H9 (cell line): ENCODE data around the gene CD58. TPM values are rescaled to one million over a fixed set of nuclear protein-coding genes. Genes with fewer than 3 reads are reported as not detected.
"Not testable (repeated sequence)": the region's sequence is repeated elsewhere in the genome, so short reads cannot be mapped to it uniquely, and the experiment has no call there.

Source experiments
- DNase-seq: peaks from one replicate; pipeline ENCODE4 v3.0.0-alpha.2; 2017
- H2AFZ ChIP-seq: one replicate; pipeline ENCODE4 v1.6.1; 2013; ENCODE audit warnings: mild to moderate bottlenecking, low read length, control low read depth, moderate library complexity
- H2AK5ac ChIP-seq: 2 replicates; pipeline ENCODE4 v1.6.1; 2013; ENCODE audit warnings: low read length, control low read depth, mixed read lengths; ENCODE audit not compliant: insufficient read length
- H2BK120ac ChIP-seq: one replicate; pipeline ENCODE4 v1.6.1; 2013; ENCODE audit warnings: low read depth, mild to moderate bottlenecking, low read length, control low read depth, inconsistent platforms; ENCODE audit not compliant: poor library complexity, severe bottlenecking
- H2BK12ac ChIP-seq: 2 replicates; pipeline ENCODE4 v1.6.1; 2013; ENCODE audit warnings: low read length, control low read depth, mixed read lengths, low read depth; ENCODE audit not compliant: insufficient read length
- H2BK15ac ChIP-seq: 2 replicates; pipeline ENCODE4 v1.6.1; 2013; ENCODE audit warnings: low read depth, low read length, control low read depth
- H2BK20ac ChIP-seq: one replicate; pipeline ENCODE4 v1.6.1; 2013; ENCODE audit warnings: low read depth, mild to moderate bottlenecking, low read length, control low read depth, inconsistent platforms; ENCODE audit not compliant: poor library complexity, severe bottlenecking
- H2BK5ac ChIP-seq: 2 replicates; pipeline ENCODE4 v1.6.1; 2013; ENCODE audit warnings: low read length, control low read depth, mixed read lengths; ENCODE audit not compliant: insufficient read length
- H3K14ac ChIP-seq: 2 replicates; pipeline ENCODE4 v1.6.1; 2013; ENCODE audit warnings: low read length, control low read depth; ENCODE audit not compliant: insufficient read depth
- H3K18ac ChIP-seq: 2 replicates; pipeline ENCODE4 v1.6.1; 2013; ENCODE audit warnings: low read depth, mild to moderate bottlenecking, mixed read lengths, low read length, control low read depth; ENCODE audit not compliant: insufficient read length
- H3K23ac ChIP-seq: 2 replicates; pipeline ENCODE4 v1.6.1; 2013; ENCODE audit warnings: low read length, control low read depth, mixed read lengths, low read depth; ENCODE audit not compliant: insufficient read length
- H3K23me2 ChIP-seq: 2 replicates; pipeline ENCODE4 v1.6.1; 2013; ENCODE audit warnings: low read depth, mild to moderate bottlenecking, mixed read lengths, low read length, control low read depth; ENCODE audit not compliant: insufficient read length, poor library complexity, severe bottlenecking
- H3K27ac ChIP-seq: 2 replicates; pipeline ENCODE4 v1.5.1; 2013; ENCODE audit warnings: low read length, control low read depth, mixed read lengths, low read depth; ENCODE audit not compliant: insufficient read length
- H3K27me3 ChIP-seq: 2 replicates; pipeline ENCODE4 v1.6.1; 2013; ENCODE audit warnings: low read length, control low read depth, inconsistent platforms; ENCODE audit not compliant: insufficient read depth
- H3K4ac ChIP-seq: 2 replicates; pipeline ENCODE4 v1.6.1; 2013; ENCODE audit warnings: low read depth, mild to moderate bottlenecking, control low read depth, inconsistent platforms, low read length, moderate library complexity
- H3K4me1 ChIP-seq: 2 replicates; pipeline ENCODE4 v1.6.1; 2013; ENCODE audit warnings: low read length, control low read depth, inconsistent platforms; ENCODE audit not compliant: insufficient read depth
- H3K4me2 ChIP-seq: 2 replicates; pipeline ENCODE4 v1.6.1; 2013; ENCODE audit warnings: low read length, control low read depth, mixed read lengths; ENCODE audit not compliant: insufficient read length, insufficient read depth
- H3K56ac ChIP-seq: 2 replicates; pipeline ENCODE4 v1.6.1; 2013; ENCODE audit warnings: low read depth, mild to moderate bottlenecking, mixed read lengths, low read length, control low read depth; ENCODE audit not compliant: insufficient read length
- H3K79me1 ChIP-seq: 2 replicates; pipeline ENCODE4 v1.6.1; 2013; ENCODE audit warnings: low read depth, mild to moderate bottlenecking, moderate library complexity, low read length, control low read depth, inconsistent platforms; ENCODE audit not compliant: insufficient read depth, poor library complexity, severe bottlenecking
- H3K79me2 ChIP-seq: 2 replicates; pipeline ENCODE4 v1.6.1; 2013; ENCODE audit warnings: low read length, control low read depth, inconsistent platforms; ENCODE audit not compliant: insufficient read depth
- H3K9ac ChIP-seq: 2 replicates; pipeline ENCODE4 v1.6.1; 2013; ENCODE audit warnings: low read length, control low read depth, mixed read lengths; ENCODE audit not compliant: insufficient read length; ENCODE audit errors: extremely low read depth
- H3K9me3 ChIP-seq: one replicate; pipeline ENCODE4 v1.6.1; 2013; ENCODE audit warnings: low read depth, low read length, inconsistent platforms; ENCODE audit not compliant: control insufficient read depth
- H3T11ph ChIP-seq: one replicate; pipeline ENCODE4 v1.6.1; 2013; ENCODE audit warnings: mild to moderate bottlenecking, low read length, control low read depth, inconsistent platforms
- H4K20me1 ChIP-seq: one replicate; pipeline ENCODE4 v1.6.1; 2013; ENCODE audit not compliant: control insufficient read depth, insufficient read length, insufficient read depth
- H4K5ac ChIP-seq: 2 replicates; pipeline ENCODE4 v1.6.1; 2013; ENCODE audit warnings: low read depth, mild to moderate bottlenecking, mixed read lengths, low read length, control low read depth; ENCODE audit not compliant: insufficient read length
- H4K8ac ChIP-seq: replicated peaks from 2 replicates; pipeline ENCODE4 v1.6.1; 2013; ENCODE audit warnings: low read length, control low read depth, mixed read lengths, low read depth; ENCODE audit not compliant: insufficient read length
- H4K91ac ChIP-seq: 2 replicates; pipeline ENCODE4 v1.6.1; 2013; ENCODE audit warnings: low read depth, mild to moderate bottlenecking, moderate library complexity, mixed read lengths, low read length, control low read depth; ENCODE audit not compliant: insufficient read length
- H3K27ac Mint-ChIP-seq, 3 experiments: 2 replicates in 2 of 3; 3 replicates in 1 of 3; pipeline ENCODE4 v1.8.0; 2020 to 2021; ENCODE audit warnings: mixed read lengths in 3 of 3, mild to moderate bottlenecking in 1 of 3, moderate library complexity in 1 of 3
- H3K27me3 Mint-ChIP-seq: 2 replicates; pipeline ENCODE4 v1.8.0; 2021; ENCODE audit warnings: low read depth, mild to moderate bottlenecking, moderate library complexity, mixed read lengths
- H3K36me3 Mint-ChIP-seq, 3 experiments: 2 replicates in 2 of 3; 3 replicates in 1 of 3; pipeline ENCODE4 v1.8.0; 2020 to 2021; ENCODE audit warnings: low read depth in 3 of 3, mixed read lengths in 3 of 3; ENCODE audit not compliant: insufficient read depth in 1 of 3
- H3K4me1 Mint-ChIP-seq, 2 experiments: 2 replicates each; pipeline ENCODE4 v1.8.0; 2020; ENCODE audit warnings: mixed read lengths in 2 of 2
- H3K4me3 Mint-ChIP-seq, 2 experiments: 2 replicates in 1 of 2; 3 replicates in 1 of 2; pipeline ENCODE4 v1.8.0; 2020 to 2021; ENCODE audit warnings: mild to moderate bottlenecking in 2 of 2, mixed read lengths in 2 of 2, moderate library complexity in 1 of 2
- H3K9me3 Mint-ChIP-seq, 2 experiments: 2 replicates in 1 of 2; 3 replicates in 1 of 2; pipeline ENCODE4 v1.8.0; 2020; ENCODE audit warnings: mild to moderate bottlenecking in 2 of 2, mixed read lengths in 2 of 2, moderate library complexity in 1 of 2
- WGBS: extraction: QIAGEN DNeasy Blood & Tissue Kit; methylation state at CpG from one replicate; pipeline ENCODE4 v1.1.7; 2013; ENCODE audit warnings: missing lambda C conversion rate, low lambda C conversion rate, mixed read lengths; ENCODE audit not compliant: insufficient read length; ENCODE audit errors: extremely low coverage; 5-methylcytosine and 5-hydroxymethylcytosine counted together
- total RNA-seq: library from RNA; stranded (reverse); gene quantifications from 2 replicates; pipeline ENCODE4 v1.2.1, GENCODE V29; 2021

The CD58 gene
- total RNA-seq, 1 experiment from 2014 or later = 4.3 TPM

DNA sequence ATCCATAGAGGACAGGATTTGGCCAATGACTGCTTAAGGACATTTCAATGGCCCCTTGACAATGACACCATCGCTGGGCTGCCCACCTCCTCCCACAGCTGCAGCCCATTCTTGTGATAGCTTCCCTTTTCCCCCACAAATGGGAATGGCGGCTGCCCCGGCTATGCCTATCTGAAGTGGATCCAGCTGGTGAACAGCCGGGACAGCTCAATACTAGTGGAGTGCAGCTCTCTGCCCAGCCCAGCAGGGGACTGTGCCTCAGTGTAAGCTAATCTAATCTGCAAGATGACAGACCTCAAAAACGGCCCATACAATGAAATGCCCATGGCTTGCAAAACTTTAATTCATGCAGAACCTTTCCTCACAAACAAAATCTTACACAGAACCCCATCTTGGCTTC lies 47.0 kb upstream of the CD58 start:
- not testable (repeated sequence) for H3K4me1 ChIP-seq, H3K9me3 ChIP-seq, H2BK120ac ChIP-seq, H3K4me2 ChIP-seq, H3K14ac ChIP-seq, H3K18ac ChIP-seq, H2BK20ac ChIP-seq, H3K27ac ChIP-seq, H4K91ac ChIP-seq, H3K23me2 ChIP-seq, H2BK5ac ChIP-seq, H3K4me3 Mint-ChIP-seq, H4K5ac ChIP-seq, H2BK12ac ChIP-seq, H3K23ac ChIP-seq, H3K79me2 ChIP-seq, DNase-seq, H3K4ac ChIP-seq, H3K9ac ChIP-seq, H4K20me1 ChIP-seq, H2BK15ac ChIP-seq, H4K8ac ChIP-seq, H3K27me3 ChIP-seq, H3K56ac ChIP-seq, H3K27ac Mint-ChIP-seq, H2AK5ac ChIP-seq, H3K79me1 ChIP-seq, H3T11ph ChIP-seq, H2AFZ ChIP-seq, H3K27me3 Mint-ChIP-seq
- Mint-ChIP-seq H3K9me3 (peaks cover 10 to 11% of the 10 kb centered on the region in 2 experiments), H3K36me3 (peaks cover 9 to 14% (median 11%) of the 10 kb centered on the region in 3 experiments), H3K4me1 (peaks cover 32 to 34% of the 10 kb centered on the region in 2 experiments)
- no CpG with 5 or more reads among the region's 5 CpGs for WGBS

DNA sequence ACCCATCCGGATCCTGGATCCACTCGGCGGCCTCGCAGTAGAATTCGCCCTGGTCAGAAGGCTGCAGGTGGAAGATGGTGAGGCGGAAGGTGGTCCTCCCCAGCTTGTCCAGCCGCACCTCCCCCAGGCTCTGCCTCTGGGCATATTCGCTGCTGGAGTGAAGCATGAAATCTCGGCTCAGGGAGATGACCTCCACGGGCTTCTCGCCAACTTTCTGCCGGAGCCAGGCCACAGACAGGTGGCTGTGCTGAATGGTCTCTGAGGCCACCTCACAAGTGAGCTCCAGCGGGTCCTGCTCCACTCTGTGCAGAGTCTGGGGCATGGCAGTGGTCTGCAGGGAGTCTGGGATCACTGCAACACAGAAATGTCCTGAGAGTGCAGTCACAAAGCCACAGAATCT lies 43.0 kb upstream of the CD58 start:
- not testable (repeated sequence) for H2BK20ac ChIP-seq, H3K9me3 ChIP-seq, H3K27ac Mint-ChIP-seq, H2BK120ac ChIP-seq, H3K4me2 ChIP-seq, H3K56ac ChIP-seq, H4K91ac ChIP-seq, H3K23me2 ChIP-seq, H3K4ac ChIP-seq, H2BK5ac ChIP-seq, H3K9me3 Mint-ChIP-seq, H3K27me3 Mint-ChIP-seq, H3K27me3 ChIP-seq, H3K4me1 ChIP-seq, H2BK12ac ChIP-seq, H3K27ac ChIP-seq, H3K14ac ChIP-seq, H4K8ac ChIP-seq, H3K18ac ChIP-seq, H2AFZ ChIP-seq, H4K20me1 ChIP-seq, H3K79me2 ChIP-seq, H4K5ac ChIP-seq, DNase-seq, H3K4me3 Mint-ChIP-seq, H3K79me1 ChIP-seq, H3K23ac ChIP-seq, H3T11ph ChIP-seq, H3K9ac ChIP-seq, H2AK5ac ChIP-seq, H2BK15ac ChIP-seq
- Mint-ChIP-seq H3K36me3 (peaks cover 4 to 10% (median 9%) of the 10 kb centered on the region in 3 experiments), H3K4me1 (peaks cover 27 to 31% of the 10 kb centered on the region in 2 experiments)
- no CpG with 5 or more reads among the region's 13 CpGs for WGBS
